NAMALWA (cell line): ENCODE measurements around the gene RAPGEF1.
"Not testable (repeated sequence)": the region's sequence is repeated elsewhere in the genome, so short reads cannot be mapped to it uniquely, and the experiment has no call there.

Experiments used
- DNase-seq: peaks from one replicate; pipeline ENCODE4 v3.0.0-alpha.2; 2015; ENCODE audit warnings: low spot score

The RAPGEF1 gene

DNA sequence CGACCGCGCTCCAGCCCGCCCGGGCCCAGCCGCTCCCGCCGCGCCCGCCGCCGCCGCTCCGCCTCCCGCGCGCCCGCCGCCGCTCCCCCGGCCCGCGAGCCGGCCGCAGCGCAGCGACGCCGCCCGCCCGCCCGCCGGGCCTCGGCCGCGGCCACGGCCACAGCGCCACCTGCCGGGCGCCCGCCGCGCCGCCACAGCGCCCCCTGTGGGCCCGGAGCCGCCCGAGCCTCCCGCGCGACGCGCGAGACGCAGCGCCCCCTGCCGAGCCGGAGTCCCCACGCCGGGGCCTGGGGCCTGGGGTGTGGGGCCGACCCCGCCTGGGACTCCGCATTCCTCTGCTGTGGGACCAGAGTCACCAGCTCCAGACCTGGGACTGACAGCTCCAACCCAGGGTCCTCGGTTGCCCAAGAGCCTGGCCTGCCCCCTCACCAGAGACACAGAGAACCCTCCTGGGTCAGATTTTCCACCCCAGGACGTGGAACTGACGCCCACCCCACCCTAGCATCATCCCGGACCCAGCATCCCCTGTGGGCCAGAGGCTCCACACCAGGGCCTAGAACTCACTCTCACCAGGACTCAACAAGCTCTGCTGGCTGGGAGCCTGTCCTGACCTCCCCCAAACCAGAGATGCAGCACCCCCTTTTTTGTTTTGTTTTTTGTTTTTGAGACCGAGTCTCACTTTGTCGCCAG lies at the start of gene RAPGEF1:
Gene RAPGEF1 (minus strand): TSS at position 118 of the 690 bp plus-strand sequence. CDS start 246 bp downstream, outside the sequence.
- peak; percentile 70 for DNase-seq

DNA sequence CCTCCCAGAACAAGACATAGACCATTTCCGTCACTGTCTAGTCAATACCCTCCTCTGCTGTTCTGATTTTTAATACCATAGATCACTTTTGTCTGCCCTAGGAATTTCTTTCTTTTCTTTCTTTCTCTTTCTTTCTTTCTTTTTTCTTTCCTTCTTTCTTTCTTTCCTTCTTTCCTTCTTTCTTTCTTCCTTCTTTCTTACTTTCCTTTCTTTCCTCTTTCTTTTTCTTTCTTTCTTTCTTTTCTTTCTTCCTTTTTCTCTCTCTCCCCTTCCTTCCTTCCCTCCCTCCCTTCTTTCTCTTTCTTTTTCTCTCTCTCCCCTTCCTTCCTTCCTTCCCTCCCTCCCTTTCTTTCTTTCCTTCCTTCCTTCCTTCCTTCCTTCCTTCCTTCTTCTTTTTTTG lies 49.0 kb upstream of the RAPGEF1 start:
- DNase-seq: no peak

- DNase-seq: no peak
These were observed 48.0 kb upstream of the RAPGEF1 start for GRCh38 chr9:131787838-131788237.

DNA sequence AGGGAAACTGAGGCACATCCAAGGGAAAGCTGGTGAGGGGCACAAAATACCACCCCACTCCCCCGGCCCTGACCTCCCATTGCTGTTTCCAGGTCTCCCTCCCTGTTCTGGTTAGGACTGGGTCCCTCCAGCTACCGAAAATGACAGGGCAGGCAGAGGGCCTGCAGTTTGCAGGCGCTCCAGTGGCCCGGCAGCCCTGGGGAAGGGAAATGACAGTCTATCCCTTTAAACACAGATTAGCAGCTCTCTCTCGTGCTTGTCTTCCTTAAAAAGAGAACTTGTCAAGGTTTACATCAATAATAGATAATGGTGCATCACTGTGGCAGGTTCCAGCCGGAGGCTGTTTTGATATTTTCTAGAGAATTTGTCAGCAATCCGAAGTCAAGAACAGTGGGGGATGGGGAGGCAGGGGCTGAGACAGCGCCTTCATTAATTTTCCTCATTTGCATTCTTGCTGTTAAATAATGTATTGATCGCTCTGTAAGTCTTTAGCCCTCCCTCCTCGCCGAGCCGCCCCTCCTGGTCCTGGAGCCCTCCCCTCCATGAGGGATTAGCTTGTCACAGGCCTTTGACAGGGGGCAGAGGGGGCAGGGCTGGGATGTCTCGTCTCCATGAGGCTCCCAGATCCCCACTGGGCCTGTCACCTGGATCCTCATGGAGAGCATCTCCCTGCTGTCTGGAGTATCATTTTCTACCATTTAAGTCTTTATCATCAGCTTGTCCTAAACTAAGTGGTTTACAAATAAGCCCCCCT lies 45.0 kb upstream of the RAPGEF1 start:
- DNase-seq: no peak

- DNase-seq: no peak
These were observed 41.2 kb upstream of the RAPGEF1 start for GRCh38 chr9:131781069-131781468.

DNA sequence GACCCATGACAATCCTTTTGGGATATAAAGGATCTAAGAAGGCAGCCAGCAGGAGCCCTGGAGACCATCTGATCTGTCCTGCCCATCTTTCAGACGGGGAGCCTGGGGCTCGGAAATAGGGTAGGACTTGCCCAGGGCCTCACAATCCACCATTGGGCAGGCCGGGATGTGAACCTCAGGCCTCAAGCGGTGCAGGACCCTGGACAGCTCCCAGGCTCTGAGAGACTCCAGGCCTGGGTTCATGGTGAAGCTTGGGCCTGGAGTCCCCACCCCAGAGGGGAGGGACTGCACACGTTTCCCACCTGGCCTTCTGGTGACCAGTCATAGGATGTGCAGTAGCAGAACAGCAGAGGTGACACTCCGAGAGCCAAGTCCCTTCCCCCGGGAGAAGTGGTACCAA lies 36.6 kb upstream of the RAPGEF1 start:
- DNase-seq: peak; percentile 49

DNA sequence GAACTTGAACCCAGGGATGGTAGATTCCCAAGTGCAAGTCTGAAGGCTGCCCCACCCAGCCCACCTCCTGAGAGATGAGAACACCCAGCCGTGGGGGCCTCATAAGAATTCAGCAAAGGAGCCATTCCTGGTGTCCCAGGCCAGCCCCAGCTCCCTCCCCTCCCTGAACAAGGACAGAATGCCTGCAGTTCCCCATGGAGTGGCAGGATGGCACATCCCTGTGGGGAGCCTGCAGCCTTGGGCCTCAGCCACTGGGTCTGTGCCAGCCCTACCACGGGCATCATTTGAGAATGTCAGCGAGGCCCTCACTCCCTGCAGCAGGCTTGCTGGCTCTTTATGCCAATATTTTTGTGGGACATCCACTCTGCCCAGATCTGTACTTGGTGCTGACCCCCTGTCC lies 36.2 kb upstream of the RAPGEF1 start:
- DNase-seq: no peak

DNA sequence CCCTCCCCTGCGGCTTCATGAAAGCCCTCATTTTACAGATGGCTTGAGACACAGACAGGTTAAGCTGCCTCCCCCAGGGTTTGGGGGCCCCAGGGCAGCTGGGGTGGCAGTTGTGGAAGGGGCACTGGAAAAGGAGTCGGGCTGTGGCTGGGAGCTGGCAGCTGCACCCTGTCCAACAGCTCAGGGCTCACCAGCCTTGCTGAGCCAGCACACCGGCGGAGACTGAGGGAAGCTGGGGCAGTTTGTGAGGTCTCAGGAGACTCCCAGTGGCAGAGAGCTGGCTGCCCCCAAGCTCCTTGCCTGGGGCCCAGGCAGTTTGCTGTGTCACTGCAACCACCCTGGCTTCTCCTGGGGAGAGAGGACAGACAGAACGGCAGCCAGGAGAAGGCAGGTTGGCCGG lies 34.8 kb upstream of the RAPGEF1 start:
- no peak for DNase-seq

- peak; percentile 45 for DNase-seq
These were observed 34.1 kb upstream of the RAPGEF1 start for GRCh38 chr9:131773911-131774379.

DNA sequence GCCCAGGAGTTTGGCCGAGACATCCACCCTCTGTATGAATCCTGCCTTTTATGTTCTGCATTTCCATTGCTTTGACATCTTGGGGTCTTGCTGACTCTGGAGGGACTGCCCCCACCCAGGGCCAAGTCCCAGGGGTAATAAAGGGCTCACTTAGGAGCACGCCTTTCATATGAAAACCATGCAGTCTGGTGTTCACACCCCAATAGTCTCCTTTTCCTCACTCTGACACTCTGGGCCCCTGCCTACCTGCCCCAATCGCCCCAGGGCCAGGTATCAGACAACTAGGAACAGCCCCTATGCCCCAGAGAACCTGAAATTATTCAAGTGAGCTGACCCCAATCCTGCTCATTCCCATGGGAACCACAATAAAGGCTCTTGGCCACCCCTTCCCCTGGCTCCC lies 33.1 kb upstream of the RAPGEF1 start:
- DNase-seq: no peak

DNA sequence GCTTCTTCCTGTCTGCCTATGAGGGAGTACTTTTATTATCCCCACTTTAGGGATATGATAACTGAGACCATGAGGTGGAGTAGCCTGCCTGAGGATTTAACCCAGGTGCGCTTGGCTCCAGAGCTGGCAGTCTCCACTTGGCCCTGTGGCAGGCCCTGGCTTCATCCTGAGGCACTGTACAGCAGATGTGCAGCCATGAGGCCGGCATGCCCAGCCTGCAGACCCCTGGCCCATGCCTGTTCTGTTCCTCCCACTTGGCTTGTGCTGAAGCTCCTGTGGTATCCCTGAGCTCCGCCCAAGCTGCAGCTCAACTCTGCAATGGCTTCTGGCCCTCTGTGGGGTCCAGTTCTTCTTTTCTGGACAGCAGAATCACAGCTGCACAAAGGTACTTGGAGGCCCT lies 31.8 kb upstream of the RAPGEF1 start:
- DNase-seq: no peak

- no peak for DNase-seq
These were observed 29.5 kb upstream of the RAPGEF1 start for GRCh38 chr9:131769361-131769760.

- DNase-seq: no peak
These were observed 24.7 kb upstream of the RAPGEF1 start for GRCh38 chr9:131764568-131764967.

GRCh38 chr9:131762356-131762932 lies 22.6 kb upstream of the RAPGEF1 start:
- DNase-seq: peak; percentile 72

- no peak for DNase-seq
These were observed 19.3 kb upstream of the RAPGEF1 start for GRCh38 chr9:131759017-131759647.

GRCh38 chr9:131757549-131757948 lies 17.7 kb upstream of the RAPGEF1 start:
- DNase-seq: no peak

DNA sequence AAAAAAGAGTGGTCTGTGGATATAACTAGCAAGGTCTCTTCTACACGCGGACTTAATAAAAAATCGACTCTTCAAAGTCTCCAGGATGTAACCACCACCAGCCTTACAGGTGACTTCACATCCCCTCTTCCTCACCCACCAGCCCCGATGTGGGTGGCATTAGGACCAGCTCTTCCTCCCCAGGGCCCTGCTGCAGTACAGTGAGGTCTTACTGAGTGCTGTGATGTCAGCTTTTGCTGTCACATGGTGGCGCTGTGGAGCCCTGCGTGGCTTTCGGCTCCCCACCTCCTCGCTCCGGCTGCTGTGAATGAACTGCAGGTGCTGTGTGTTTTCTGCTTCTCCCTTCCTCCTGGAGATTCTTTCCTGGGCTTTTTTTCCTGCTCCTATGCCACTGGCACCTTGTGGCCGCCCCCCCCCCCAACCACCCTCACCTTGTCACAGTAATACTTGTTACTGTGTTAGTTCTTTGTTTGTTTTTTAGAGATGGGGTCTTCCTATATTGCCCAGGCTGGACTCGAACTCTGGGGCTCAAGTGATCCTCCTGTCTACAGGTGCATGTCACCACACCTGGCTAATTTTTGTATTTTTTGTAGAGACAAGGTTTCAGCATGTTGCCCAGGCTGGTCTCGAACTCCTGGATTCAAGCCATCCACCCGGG lies 15.8 kb upstream of the RAPGEF1 start:
- peak; percentile 93 for DNase-seq

GRCh38 chr9:131754846-131755245 lies 15.0 kb upstream of the RAPGEF1 start:
- no peak for DNase-seq

- DNase-seq: not testable (repeated sequence)
These were observed 13.9 kb upstream of the RAPGEF1 start for GRCh38 chr9:131753751-131754150.

- no peak for DNase-seq
These were observed 12.5 kb upstream of the RAPGEF1 start for GRCh38 chr9:131752231-131752884.

GRCh38 chr9:131748411-131748955 lies 8.6 kb upstream of the RAPGEF1 start:
- no peak for DNase-seq
